HG03460 (cell line): Measurements from ENCODE around the gene SON.
"Not testable (repeated sequence)": the region's sequence is repeated elsewhere in the genome, so short reads cannot be mapped to it uniquely, and the experiment has no call there.

Source experiments
- ATAC-seq: cut with Tn5 transposase; IDR thresholded peaks from one replicate; pipeline ENCODE4 v1.9.1; 2021; ENCODE audit not compliant: unreplicated experiment

The SON gene

DNA sequence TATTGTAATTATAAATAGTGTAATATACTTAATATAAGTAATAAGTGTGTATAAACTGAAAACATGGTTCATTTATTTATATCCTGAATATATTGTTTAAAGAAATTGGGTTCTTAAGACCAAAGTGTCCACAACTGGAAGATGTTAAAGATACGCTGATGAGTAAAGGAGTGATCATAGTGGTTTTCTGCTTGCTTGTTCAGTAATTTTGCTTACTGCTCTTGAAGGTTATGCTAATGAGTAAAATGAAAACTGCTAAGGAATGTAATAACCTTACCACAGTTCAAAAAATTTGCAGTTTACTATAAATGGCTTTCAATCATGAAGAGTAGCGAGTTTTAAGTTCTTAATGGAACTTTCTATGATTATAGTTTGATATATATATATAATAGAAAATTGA is 23.7 kb downstream of the SON start:
- ATAC-seq = no peak

DNA sequence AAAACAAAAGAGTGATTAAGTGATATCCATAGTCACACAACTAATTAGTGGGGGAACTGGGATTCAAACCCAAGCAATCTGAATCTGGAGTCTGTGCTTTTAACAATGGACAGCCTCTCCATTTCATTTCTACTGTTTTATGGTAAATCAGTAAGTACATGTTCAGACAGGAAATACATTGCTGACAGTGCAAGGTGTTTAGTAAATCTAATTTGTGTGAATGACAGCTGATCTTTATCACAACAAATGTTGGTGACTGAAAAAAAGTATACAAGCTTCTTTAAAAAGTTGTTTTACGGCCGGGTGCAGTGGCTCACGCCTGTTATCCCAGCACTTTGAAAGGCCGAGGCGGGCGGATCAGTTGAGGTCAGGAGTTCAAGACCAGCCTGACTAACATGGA is 25.1 kb downstream of the SON start:
- no peak for ATAC-seq

DNA sequence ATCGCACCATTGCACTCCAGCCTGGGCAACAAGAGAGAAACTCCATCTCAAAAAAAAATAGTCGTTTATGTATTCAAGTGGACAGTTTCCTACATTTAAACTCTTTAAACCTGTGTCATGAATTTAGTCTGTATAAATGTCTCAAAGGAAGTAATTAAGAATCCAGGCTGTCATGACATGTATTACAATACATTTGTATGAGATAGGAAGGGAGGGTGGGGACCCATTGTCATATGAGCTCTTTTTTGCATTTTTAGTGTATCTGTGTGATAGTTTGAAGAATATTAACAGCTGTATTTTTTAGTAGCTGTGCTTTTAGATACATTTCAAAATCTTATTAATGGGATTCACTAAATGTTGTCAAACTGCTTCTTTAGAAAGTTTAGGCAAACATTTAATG is 25.6 kb downstream of the SON start:
- no peak for ATAC-seq

DNA sequence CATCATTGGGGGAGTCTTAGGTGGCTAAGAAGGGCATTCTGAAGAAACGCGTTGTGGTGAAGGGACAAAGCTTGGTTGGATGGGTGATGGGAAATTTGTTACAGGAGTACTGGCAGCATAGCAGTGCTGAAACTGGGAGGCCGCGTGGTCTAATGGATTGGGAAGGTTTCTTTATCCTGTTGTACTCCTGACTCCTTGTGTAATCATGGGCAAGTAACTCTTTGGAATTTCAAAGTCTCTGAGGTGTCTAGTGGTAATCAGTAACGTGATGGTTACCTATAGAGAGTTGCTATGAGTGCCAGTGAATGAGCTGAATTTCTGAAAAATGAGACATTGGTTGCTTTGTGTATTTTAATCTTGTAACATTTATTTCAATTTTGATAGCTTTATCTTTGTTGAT is 27.2 kb downstream of the SON start:
- ATAC-seq = no peak

DNA sequence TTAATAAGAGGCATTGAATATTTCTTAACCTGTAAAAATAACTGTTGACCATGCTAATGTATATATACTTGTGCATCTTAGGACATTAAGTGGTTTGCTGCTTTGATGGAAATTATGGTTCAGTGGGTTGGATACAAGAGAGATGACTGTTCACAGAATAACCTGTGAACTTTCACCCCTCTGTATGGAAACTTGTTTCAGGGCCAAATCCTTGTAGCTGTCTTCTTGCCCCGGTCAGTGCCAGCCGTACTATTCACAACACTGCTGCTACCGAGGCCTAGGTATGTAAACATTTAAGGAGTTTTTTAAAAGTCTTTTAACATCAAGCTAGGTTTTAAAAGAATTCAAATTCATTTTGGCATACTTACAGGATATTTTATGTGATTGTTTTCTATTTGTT is 29.5 kb downstream of the SON start:
- no peak for ATAC-seq

DNA sequence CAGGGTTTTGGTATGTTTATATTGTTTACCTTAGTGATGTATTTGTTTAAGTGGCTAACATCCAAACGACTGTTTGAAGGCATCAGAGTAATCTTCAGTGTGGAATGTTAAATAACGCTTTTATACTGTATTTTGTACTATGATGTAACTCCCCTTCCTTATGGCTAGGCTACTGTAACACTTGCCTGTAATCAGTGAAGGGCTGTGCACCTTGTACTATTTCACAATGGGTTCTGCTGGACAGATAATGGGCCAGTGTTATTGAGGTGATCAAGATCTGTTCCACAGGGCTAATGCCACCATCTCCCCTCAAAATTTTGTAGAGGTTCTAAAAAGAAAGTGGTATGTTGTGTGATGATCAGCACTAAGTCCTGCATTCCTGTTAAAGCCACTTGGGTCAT is 33.9 kb downstream of the SON start:
- ATAC-seq = not testable (repeated sequence)

DNA sequence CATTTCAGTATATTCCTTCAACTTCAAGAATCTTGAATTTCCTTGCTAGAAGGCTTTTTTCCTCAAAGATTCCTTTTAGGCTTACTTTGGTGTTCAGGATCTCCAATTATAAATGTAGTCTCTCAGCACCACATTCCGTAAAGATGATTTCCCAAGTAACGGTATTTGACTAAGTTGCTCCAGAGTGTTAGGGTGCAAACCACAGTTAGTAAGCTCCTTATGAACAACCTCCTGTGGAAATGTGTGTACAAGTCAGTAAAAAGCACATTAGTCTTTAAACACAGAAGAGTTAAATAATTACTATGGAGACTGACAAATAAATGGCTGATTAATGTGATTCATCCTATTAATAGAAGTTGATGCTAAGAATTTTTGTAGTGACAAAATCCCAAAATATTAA is 35.4 kb downstream of the SON start:
- ATAC-seq = no peak

DNA sequence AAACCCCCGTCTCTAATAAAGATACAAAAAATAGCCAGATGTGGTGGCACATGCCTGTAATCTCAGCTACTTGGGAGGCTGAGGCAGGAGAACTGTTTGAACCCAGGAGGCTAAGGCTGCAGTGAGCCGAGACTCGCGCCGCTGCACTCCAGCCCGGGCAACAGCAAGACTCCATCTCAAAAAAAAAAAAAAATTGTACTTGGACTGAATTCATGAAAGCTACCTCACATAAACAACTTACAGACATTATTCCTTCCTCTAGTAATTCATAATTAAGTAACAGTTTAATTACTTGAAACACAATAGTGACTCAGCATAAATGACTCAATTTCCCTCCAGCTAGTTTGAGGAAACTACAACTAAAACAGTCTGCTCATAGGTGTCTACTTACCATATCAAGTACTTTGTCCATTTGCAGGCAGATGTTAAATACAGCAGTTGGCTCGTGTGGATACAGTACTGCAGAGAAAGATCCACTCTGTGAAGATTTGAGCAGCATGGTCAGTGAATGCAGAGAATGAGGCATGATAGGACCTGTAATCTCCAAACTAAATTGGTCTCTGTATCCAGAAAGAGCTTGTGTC is 36.2 kb downstream of the SON start:
- no peak for ATAC-seq

DNA sequence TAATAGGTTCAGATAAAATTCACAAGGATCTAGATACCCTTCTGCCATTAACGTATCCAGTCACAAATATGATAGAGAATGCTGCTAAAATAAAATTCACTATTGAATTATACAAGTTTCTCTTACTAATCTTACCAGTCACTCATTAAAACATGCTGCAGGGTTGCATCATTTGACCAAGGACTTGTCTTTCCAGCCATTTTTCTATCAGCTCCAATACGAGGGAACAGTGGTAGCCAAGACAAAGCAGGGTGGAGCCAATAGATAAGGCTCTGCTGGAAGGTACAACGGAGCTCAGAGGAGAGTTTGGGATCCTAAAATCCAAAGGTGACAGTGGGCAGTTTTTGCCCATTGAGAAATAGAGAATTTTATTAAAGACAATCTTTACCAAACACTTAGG is 41.6 kb downstream of the SON start:
- ATAC-seq = no peak

DNA sequence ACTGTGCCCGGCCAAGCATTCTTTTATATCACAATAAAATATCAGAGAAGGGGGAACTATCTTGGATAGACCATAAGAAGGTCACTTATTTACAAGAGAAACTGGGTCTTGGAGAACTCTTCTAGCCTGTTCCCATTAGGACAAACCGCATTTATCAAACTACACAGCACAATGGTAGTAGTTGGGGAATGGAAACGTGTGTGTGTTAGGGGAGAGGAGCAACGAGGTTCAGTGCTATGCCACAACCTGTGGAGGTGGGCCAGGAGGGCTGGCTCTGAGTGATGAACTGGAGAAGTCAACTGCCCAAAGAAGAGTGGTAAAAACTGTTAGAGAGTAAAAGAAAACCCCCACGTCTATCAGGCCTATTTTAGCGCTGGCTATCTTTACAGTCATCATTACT is 44.1 kb downstream of the SON start:
- ATAC-seq = no peak

DNA sequence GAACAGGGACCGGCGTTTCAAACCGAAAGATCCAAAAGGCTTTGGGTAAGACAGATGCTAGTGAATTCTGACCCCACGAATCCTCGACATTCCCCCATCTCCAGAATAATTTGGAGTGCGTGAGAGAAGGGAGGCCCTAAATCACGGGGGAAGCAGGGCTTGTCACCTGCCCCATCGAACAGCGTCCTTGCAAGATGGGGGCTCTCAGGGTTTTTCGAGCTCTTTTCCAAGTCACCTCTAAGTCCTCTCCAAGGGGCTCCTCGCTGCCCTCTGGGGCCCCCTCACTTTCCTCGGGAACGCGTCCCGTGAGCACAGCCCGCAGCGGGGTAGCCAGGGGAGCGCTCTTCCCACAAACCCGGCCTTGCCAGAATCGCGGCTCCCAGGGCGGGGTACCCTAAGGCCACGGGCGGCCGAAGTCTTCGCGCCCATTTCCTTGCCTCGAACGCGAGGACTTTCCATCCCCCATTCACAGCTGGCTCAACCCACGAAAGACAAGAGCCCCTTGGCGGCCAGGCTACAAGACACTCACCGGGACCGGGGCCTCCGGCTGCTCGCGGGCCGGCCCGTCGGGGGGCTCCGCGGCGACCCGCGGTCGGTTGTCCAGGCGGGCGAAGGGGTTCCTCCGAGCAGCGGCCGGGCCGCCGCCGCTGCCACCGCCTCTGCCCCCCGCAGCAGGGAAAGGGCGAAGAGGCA is 45.1 kb downstream of the SON start:
- peak; percentile 21 for ATAC-seq

DNA sequence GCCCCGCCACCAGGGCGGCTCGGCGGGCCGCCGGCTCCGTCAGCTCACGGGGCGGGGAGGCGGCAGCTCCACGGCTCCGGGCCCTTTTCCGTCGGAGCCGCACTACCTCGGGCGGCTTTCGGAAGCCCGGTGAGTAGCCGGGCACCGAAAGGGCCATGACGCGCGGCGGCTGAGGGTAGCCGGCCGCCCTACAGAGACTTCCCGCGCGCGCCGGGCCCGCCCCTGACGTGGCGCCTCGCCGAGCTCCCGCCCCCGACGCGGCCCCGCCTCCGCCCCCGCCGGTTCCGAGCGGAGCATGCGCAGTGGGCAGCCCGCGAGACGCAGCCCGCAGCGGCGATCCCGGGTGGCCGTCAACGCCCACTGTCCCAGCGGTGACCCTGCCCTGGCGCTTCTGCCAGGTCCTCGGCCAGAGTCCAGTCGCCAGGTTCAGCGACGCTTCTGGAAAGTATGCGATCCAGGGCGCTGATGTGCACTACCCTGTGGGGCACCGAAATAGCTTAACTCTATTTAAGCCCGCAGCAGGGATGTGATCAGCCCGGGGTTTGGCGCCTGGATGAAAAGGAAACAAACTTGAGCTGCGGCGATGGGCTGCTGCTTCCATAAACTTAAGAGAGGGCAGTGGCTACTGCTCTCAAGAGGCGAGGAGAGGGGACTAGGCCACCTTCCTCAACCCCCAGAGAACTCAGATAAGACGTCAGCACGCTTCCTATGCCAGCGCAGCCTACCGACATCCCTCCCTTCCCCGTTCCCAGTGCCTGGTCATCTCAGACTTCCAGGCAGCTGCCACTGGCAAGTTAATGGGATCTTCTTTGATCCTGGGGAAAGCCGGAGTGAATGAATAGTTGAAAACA is 45.9 kb downstream of the SON start, which contains the start of gene DONSON:
Gene DONSON, minus strand, starts transcription at position 200 of the 851 bp plus-strand sequence. Its CDS starts 43 bp downstream, at position 157.
- ATAC-seq = peak; percentile 86

DNA sequence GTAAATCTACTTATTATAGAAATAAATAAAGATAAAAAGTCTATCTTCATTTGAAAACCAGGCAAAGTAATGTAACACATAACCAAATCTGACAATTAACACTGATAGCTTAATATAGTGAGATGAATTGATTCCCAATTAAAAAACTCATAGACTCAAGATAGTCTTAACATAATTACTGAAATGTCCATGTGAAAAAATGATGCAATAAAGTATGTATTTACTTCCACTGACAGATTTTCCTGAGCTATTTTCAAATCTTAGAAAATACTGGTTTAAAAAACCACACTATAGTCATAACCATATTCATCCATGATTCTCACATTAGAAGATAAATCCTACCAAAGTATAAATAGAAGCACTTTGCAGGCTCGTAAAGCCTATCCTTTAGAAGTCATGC is 55.2 kb downstream of the SON start:
- no peak for ATAC-seq

DNA sequence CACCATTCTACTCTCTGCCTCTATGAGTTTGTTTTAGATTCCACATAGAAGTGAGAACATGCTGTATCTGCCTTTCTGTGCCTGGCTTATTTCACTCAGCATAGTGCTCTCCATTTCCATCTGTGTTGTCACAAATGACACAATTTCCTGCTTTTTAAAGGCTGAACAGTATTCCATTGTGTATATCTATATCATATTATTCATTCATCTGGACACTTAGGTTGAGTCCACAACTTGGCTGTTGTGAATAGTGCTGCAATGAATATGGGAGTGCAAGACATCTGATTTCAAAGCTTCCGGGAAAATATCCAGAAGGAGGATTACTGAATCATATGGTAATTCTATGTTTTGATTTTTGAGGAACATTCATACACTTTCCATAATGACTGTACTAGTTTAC is 65.7 kb downstream of the SON start:
- ATAC-seq = no peak

DNA sequence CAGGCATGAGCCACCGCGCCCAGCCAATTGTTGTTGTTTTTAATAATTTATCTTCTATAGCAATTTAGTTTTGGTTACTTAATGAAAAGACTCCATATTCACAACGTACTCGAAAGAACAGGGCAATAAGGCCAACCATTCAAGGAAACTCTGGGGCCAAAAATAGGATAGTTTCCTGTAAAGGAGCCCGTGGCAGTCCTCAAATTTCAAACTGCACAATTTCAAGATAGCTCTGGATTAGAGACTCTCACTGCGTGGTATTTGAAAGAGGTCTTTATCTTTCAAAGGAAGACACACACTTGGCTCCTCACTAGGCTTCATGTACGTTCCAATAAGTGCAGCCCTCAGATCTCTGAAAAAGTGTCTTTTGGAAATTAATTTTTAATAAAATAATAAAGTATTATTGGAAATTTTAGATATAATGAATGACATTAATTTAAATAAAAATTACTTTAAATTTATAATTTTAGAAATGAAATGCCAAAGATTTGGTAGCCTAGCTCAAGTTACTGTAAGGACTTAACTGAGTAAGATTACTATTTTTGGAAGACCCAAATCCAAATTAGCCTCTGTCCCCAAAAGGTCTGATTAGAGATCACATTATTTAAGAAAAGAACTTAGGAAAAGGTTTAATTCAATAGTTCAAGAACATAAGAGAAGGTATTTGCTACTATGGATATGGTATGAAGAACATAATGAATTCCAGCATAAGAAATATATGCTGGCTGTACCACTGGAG is 68.3 kb downstream of the SON start:
- no peak for ATAC-seq

DNA sequence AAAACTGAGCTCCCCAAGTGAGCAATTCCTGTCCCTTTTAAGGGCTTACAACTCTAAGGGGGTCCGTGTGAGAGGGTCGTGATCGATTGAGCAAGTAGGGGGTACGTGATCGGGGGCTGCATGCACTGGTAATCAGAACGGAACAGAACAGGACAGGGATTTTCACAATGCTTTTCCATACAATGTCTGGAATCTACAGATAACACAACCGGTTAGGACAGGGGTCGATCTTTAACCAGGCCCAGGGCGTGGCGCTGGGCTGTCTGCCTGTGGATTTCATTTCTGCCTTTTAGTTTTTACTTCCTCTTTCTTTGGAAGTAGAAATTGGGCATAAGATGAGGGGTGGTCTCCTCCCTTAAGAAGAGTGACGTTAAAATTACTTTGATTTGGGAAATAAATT is 74.7 kb downstream of the SON start:
- ATAC-seq = not testable (repeated sequence)

DNA sequence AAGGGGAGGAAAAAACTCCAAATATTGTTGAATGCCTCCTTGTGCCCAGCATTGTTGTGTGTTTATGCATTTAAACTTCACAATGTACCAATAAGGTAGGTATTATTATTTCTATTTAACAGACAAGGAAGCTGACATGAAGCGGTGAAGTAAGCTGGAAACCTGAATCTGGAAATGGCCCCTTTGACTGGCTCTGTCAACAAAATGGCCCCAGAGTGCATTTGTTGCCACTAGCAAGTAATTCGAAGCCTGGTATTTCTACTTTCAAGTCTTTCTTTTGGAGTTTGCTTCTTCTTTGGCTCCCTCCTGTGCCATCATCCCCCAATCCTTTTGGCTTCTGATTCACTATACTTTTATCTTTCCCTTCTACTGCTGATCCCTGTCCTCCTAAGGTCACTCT is 75.6 kb downstream of the SON start:
- no peak for ATAC-seq

DNA sequence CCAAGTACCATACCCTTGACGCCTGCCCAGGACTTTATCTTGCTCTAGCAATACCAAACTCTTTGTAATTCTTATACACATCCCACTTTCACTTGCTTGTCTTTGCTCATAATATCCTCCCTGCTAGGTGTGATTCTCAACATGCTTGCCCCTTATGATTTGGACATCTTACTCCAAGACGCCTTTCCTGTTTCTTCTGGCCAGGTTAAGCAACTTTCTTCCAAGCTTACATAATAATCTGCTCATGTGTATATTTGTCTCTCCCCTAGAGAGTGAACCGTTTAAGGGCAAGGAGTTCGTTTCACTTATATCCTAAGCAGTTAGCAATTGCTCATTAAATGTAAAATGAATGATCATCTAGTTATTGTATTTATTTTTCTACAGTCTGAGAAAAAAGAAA is 76.9 kb downstream of the SON start:
- no peak for ATAC-seq

DNA sequence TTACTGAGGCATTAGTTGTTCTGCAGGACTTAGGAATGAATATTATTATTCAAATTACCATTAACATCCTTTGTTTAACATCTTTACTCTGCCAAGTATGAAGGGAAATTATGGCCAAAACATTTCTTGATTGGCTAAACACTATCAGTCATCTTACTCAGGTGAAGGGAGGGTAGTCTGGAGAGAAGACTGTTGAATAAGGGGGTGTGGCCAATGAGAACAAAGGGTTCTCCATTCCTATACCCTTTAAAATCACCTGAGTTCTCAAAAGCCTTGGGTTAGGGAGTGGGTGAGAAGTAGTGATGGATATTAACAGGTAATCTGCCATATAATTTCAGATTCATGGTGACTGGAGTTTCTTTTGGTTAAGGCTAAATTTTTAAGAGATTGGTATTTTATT is 79.4 kb downstream of the SON start:
- no peak for ATAC-seq

DNA sequence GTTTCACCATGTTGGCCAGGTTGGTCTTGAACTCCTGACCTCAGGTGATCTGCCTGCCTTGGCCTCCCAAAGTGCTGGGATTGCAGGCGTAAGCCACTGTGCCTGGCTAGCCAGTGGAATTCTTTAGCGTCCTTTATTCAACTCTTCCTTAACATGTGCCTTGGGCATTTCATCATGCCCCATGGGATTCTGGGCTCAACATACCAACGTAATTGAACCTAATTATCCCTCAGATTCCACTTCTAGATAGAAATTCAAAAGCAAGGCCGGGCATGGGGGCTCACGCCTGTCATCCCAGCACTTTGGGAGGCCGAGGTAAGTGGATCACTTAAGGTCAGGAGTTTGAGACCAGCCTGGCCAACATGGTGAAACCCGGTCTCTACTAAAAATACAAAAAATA is 83.3 kb downstream of the SON start:
- not testable (repeated sequence) for ATAC-seq
